ENCODE measurements around the gene SLC9B1.

SLC9B1 gene

GRCh38 chr4:103012060-103012459 lies 7.4 kb downstream of the SLC9B1 start:
- Histone ChIP-seq H3K79me2 (ENCODE audit: insufficient read depth, low read length) (no peaks in the 10 kb centered on the region), H3K27ac (ENCODE audit: low read depth, low read length) (no peak overlapping the region), H3K4me3 (ENCODE audit: insufficient read depth, low read length, poor library complexity, severe bottlenecking) (no peak overlapping the region), H3F3A (ENCODE audit: insufficient read depth) (no peaks in the 10 kb centered on the region), H3K9me2 (replicated peaks; ENCODE audit: insufficient read depth, low read length) (no peaks in the 10 kb centered on the region), H3K4me2 (ENCODE audit: low read depth, low read length, poor library complexity, severe bottlenecking) (no peak overlapping the region), H3K9ac (ENCODE audit: low read length) (no peak overlapping the region), H2AFZ (ENCODE audit: low read depth, low read length, severe bottlenecking) (no peak overlapping the region), H3K36me3 (ENCODE audit: low read length) (no peaks in the 10 kb centered on the region), H3K9me3 (ENCODE audit: insufficient read depth, low read length) (no peaks in the 10 kb centered on the region), H4K20me1 (ENCODE audit: low read depth, low read length) (no peaks in the 10 kb centered on the region), H3K27me3 (ENCODE audit: low read length) (no peaks in the 10 kb centered on the region)
- no peak for TF ChIP-seq CTCF (IDR thresholded peaks at IDR 0.05; ENCODE audit: insufficient read depth, low read length, poor library complexity, severe bottlenecking)
- no peak for TF ChIP-seq EZH2phosphoT487 (conservative IDR thresholded peaks at IDR 0.05; ENCODE audit: low read length)

GRCh38 chr4:103011378-103012025 lies 8.0 kb downstream of the SLC9B1 start:
- H4K20me1 ChIP-seq (ENCODE audit: low read depth, low read length), result no peaks in the 10 kb centered on the region
- TF ChIP-seq CTCF (IDR thresholded peaks at IDR 0.05; ENCODE audit: insufficient read depth, low read length, poor library complexity, severe bottlenecking) (no peak), EZH2phosphoT487 (conservative IDR thresholded peaks at IDR 0.05; ENCODE audit: low read length) (no peak)
- H3K9ac ChIP-seq (ENCODE audit: low read length), result no peak overlapping the region
- no peak overlapping the region for H3K4me2 ChIP-seq (ENCODE audit: low read depth, low read length, poor library complexity, severe bottlenecking)
- no peaks in the 10 kb centered on the region for H3K79me2 ChIP-seq (ENCODE audit: insufficient read depth, low read length)
- H3K27me3 ChIP-seq (ENCODE audit: low read length), result no peaks in the 10 kb centered on the region
- no peaks in the 10 kb centered on the region for H3K9me3 ChIP-seq (ENCODE audit: insufficient read depth, low read length)
- no peaks in the 10 kb centered on the region for H3F3A ChIP-seq (ENCODE audit: insufficient read depth)
- H3K9me2 ChIP-seq (replicated peaks; ENCODE audit: insufficient read depth, low read length), result no peaks in the 10 kb centered on the region
- H3K36me3 ChIP-seq (ENCODE audit: low read length), result no peaks in the 10 kb centered on the region
- no peak overlapping the region for H3K27ac ChIP-seq (ENCODE audit: low read depth, low read length)
- no peak overlapping the region for H2AFZ ChIP-seq (ENCODE audit: low read depth, low read length, severe bottlenecking)
- no peak overlapping the region for H3K4me3 ChIP-seq (ENCODE audit: insufficient read depth, low read length, poor library complexity, severe bottlenecking)

GRCh38 chr4:103010804-103011203 lies 8.7 kb downstream of the SLC9B1 start:
- no peaks in the 10 kb centered on the region for H3K79me2 ChIP-seq (ENCODE audit: insufficient read depth, low read length)
- H3K27me3 ChIP-seq (ENCODE audit: low read length), result no peaks in the 10 kb centered on the region
- H2AFZ ChIP-seq (ENCODE audit: low read depth, low read length, severe bottlenecking), result no peak overlapping the region
- H3K9me3 ChIP-seq (ENCODE audit: insufficient read depth, low read length), result no peaks in the 10 kb centered on the region
- TF ChIP-seq CTCF (IDR thresholded peaks at IDR 0.05; ENCODE audit: insufficient read depth, low read length, poor library complexity, severe bottlenecking) (no peak), EZH2phosphoT487 (conservative IDR thresholded peaks at IDR 0.05; ENCODE audit: low read length) (no peak)
- H4K20me1 ChIP-seq (ENCODE audit: low read depth, low read length), result no peaks in the 10 kb centered on the region
- no peak overlapping the region for H3K9ac ChIP-seq (ENCODE audit: low read length)
- no peaks in the 10 kb centered on the region for H3F3A ChIP-seq (ENCODE audit: insufficient read depth)
- no peak overlapping the region for H3K4me3 ChIP-seq (ENCODE audit: insufficient read depth, low read length, poor library complexity, severe bottlenecking)
- no peaks in the 10 kb centered on the region for H3K36me3 ChIP-seq (ENCODE audit: low read length)
- H3K27ac ChIP-seq (ENCODE audit: low read depth, low read length), result no peak overlapping the region
- no peak overlapping the region for H3K4me2 ChIP-seq (ENCODE audit: low read depth, low read length, poor library complexity, severe bottlenecking)
- no peaks in the 10 kb centered on the region for H3K9me2 ChIP-seq (replicated peaks; ENCODE audit: insufficient read depth, low read length)
